ENCODE results near the gene TMEM150B.
A peak's percentile ranks its signal among the peaks of the same experiment; 100 is the strongest.

The TMEM150B gene

DNA sequence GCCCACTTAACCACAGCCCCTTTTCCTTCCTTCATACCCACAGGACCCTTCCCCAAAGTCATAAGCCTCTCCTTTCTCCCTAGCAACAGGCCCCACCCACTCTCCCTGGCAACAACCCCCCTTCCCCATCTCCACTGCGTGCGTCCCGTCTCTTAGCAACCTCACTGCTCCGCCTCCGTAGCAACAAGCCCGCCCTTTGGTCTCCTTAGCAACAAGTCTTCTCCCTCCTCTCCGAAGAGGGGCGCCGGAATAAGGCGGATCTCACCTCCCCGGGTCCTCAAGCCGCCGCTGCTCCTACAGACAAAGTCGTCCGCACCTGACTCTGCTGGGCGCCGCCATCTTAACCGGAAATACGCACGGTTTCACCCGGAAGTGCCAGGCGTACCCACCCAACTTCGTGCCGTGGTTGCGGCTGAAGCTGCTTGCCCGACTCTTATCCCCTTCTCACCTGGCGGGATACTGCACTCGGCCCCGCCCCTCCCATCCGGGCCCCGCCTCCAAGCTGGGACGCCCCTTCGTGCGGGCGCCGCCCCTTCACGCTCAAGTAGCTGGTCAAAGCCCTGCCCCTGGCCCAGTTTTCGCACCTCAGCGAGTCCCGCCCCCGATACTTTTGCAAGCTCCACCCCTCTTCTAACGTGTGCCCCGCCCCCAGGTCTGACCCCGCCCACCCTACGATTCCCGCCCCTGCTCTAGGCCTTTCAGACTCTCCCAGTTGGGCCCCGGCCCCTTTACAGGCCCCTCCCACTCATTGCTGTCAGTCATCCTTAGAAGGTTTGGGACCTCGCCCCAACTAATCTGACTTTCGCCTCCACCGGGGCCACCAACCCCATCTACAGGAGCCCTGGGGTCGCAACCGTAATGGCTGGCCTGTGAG is 45.1 kb downstream of the TMEM150B start, which contains the start of gene HSPBP1:
Gene HSPBP1 (minus strand): TSS at position 341 of the 874 bp plus-strand sequence. CDS start 502 bp downstream, outside the sequence.
- DNase-seq (peak; percentile 95 to 98 (median 97)), ATAC-seq (replicated peaks) (peak; percentile 79)
- Mint-ChIP-seq H3K27me3 (no peaks in the 10 kb centered on the region), H3K36me3 (ENCODE audit: insufficient read depth) (peaks cover 30% of the 10 kb centered on the region), H3K4me1 (ENCODE audit: low read depth in 2 of 2) (peaks cover 34 to 42% of the 10 kb centered on the region in 2 donors), H3K27ac (peak within 1 kb of the TSS; percentile 96 to 99), H3K4me3 (peak within 1 kb of the TSS; percentile 92 to 97), H3K9me3 (no peaks in the 10 kb centered on the region)

DNA sequence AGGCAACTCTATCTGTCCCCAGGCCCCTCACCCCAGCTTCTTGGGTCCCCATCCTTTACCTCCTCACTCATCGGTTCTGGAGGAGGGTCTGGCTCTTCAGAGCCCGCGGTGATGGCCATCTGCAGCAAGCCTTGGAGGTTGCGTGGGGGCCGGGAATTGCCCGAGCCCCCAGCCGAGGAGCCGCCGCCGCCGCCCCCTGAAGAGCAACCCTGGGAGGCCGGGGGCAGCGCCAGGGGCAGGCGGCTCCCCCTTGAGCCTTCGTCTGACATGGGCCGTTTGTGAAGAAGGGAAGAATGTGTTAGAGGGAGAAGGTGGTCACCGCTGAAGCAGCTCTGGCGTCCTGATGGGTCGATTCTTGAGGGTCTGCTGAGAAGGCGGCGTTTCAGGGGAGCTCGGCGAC is 45.8 kb downstream of the TMEM150B start:
- Mint-ChIP-seq H3K27me3 (no peaks in the 10 kb centered on the region), H3K4me3 (peak overlapping the region; percentile 92 to 97), H3K9me3 (no peaks in the 10 kb centered on the region), H3K36me3 (ENCODE audit: insufficient read depth) (peaks cover 30% of the 10 kb centered on the region), H3K4me1 (ENCODE audit: low read depth in 2 of 2) (peaks cover 34 to 42% of the 10 kb centered on the region in 2 donors), H3K27ac (peak overlapping the region; percentile 96 to 99)
- ATAC-seq (replicated peaks) (no peak), DNase-seq (no peak)

- H3K27me3 Mint-ChIP-seq, result no peaks in the 10 kb centered on the region
- peaks cover 30% of the 10 kb centered on the region for H3K36me3 Mint-ChIP-seq (ENCODE audit: insufficient read depth)
- H3K4me1 Mint-ChIP-seq (ENCODE audit: low read depth in 2 of 2), result peaks cover 35 to 40% of the 10 kb centered on the region in 2 donors
- H3K9me3 Mint-ChIP-seq, result no peaks in the 10 kb centered on the region
- H3K4me3 Mint-ChIP-seq, result peak overlapping the region; percentile 92 to 97
- ATAC-seq (replicated peaks) (no peak), DNase-seq (no peak)
- peak overlapping the region; percentile 96 to 99 for H3K27ac Mint-ChIP-seq
Measured at GRCh38 chr19:55278391-55279135, 46.6 kb downstream of the TMEM150B start.

GRCh38 chr19:55277494-55277893 is 47.6 kb downstream of the TMEM150B start:
- no peak for ATAC-seq (replicated peaks)
- H3K27me3 Mint-ChIP-seq, result no peaks in the 10 kb centered on the region
- H3K4me1 Mint-ChIP-seq (ENCODE audit: low read depth in 2 of 2), result peaks cover 29 to 32% of the 10 kb centered on the region in 2 donors
- peaks cover 33% of the 10 kb centered on the region for H3K36me3 Mint-ChIP-seq (ENCODE audit: insufficient read depth)
- DNase-seq, result no peak
- H3K9me3 Mint-ChIP-seq, result no peaks in the 10 kb centered on the region
- peak overlapping the region; percentile 94 to 95 for H3K27ac Mint-ChIP-seq
- peak overlapping the region; percentile 76 to 78 for H3K4me3 Mint-ChIP-seq

DNA sequence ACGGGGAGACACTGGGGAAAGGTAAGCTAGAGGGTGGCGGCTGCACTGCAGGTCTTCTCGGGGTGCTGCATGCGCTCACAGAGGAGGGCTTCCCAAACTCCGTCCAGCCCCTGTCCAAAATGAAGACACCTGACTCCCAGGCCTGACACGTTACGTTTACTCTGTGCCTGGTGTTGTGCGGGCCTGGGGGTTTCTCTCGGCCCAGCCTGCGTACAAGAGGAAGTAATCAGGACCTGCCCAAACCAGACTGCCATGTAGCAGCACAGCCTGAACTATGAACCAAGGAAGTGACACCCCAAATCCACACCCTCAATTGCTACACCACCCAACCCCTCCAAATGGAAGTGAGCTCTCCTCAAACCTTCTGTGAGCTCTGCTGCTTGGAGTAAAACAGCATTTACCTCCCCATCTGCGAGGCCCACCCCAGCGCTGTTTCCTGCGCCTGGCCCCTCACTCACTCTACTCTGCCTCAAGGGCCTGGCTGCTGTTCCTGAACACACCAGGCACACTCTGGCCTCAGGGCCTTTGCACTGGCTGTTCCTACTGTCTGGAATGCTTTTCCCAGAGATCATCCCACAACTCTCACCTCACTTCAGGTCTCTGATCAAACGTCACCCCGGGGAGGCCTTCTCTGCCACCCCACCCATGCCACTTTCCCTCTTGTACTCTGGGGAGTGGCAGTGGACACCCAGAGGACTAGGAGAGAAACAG is 48.3 kb downstream of the TMEM150B start:
- Mint-ChIP-seq H3K9me3 (no peaks in the 10 kb centered on the region), H3K27ac (peak overlapping the region; percentile 94 to 95), H3K4me3 (peak overlapping the region; percentile 76 to 78), H3K36me3 (ENCODE audit: insufficient read depth) (peaks cover 34% of the 10 kb centered on the region), H3K27me3 (no peaks in the 10 kb centered on the region), H3K4me1 (ENCODE audit: low read depth in 2 of 2) (peaks cover 30 to 32% of the 10 kb centered on the region in 2 donors)
- DNase-seq (peak in 1 of 3 experiments; percentile 33), ATAC-seq (replicated peaks) (peak; percentile 14)

GRCh38 chr19:55275851-55276719 is 49.1 kb downstream of the TMEM150B start:
- DNase-seq (peak in 1 of 3 experiments; percentile 39), ATAC-seq (replicated peaks) (peak; percentile 47)
- Mint-ChIP-seq H3K4me3 (peak overlapping the region; percentile 76 to 78), H3K4me1 (ENCODE audit: low read depth in 2 of 2) (peaks cover 29 to 32% of the 10 kb centered on the region in 2 donors), H3K9me3 (no peaks in the 10 kb centered on the region), H3K27me3 (no peaks in the 10 kb centered on the region), H3K36me3 (ENCODE audit: insufficient read depth) (peaks cover 41% of the 10 kb centered on the region), H3K27ac (peak overlapping the region; percentile 94 to 95)

DNA sequence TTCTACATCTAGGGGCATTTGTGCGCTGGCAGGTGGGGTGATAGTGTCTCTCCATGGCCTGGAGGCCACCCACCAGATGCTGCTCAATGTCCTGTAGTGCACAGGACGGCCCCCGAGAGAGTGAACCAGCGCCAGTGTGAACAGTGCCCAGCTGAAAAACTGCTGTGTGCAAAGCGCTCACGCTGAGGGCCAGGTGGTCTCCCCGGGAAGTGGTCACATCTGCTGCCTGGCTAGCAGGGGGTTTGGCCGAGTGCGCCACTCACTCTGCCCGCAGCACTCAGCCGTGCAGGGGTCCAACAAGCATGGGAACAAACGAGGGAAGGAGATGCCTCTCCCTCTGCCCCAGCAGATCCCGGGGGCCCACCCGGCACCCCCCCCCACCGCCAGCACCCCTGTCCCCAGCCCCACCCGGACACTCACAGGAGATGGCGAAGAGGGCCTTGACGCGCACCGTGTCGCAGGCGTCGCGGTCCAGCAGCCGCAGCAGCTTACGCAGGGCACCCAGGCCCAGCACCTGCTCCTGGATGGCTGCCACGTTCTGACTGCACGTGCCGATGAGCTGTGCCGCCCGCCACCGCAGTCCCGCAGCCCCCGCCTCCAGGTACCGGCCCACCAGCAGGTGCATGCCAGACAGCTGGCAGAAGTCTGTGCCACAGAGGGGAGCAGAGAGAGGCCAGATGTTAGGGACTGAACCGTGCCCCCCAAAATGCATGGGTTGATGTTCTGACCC is 51.0 kb downstream of the TMEM150B start:
- H3K27me3 Mint-ChIP-seq, result no peaks in the 10 kb centered on the region
- peaks cover 16 to 19% of the 10 kb centered on the region in 2 donors for H3K4me1 Mint-ChIP-seq (ENCODE audit: low read depth in 2 of 2)
- H3K27ac Mint-ChIP-seq, result no peak overlapping the region
- no peak for DNase-seq
- ATAC-seq (replicated peaks), result no peak
- H3K4me3 Mint-ChIP-seq, result no peak overlapping the region
- H3K36me3 Mint-ChIP-seq (ENCODE audit: insufficient read depth), result peaks cover 35% of the 10 kb centered on the region
- no peaks in the 10 kb centered on the region for H3K9me3 Mint-ChIP-seq

GRCh38 chr19:55272142-55272541 is 53.0 kb downstream of the TMEM150B start:
- Mint-ChIP-seq H3K4me1 (ENCODE audit: low read depth in 2 of 2) (peaks cover 11 to 13% of the 10 kb centered on the region in 2 donors), H3K4me3 (no peak overlapping the region), H3K27ac (no peak overlapping the region), H3K36me3 (ENCODE audit: insufficient read depth) (peaks cover 39% of the 10 kb centered on the region), H3K27me3 (no peaks in the 10 kb centered on the region), H3K9me3 (no peaks in the 10 kb centered on the region)
- DNase-seq (no peak), ATAC-seq (replicated peaks) (no peak)

DNA sequence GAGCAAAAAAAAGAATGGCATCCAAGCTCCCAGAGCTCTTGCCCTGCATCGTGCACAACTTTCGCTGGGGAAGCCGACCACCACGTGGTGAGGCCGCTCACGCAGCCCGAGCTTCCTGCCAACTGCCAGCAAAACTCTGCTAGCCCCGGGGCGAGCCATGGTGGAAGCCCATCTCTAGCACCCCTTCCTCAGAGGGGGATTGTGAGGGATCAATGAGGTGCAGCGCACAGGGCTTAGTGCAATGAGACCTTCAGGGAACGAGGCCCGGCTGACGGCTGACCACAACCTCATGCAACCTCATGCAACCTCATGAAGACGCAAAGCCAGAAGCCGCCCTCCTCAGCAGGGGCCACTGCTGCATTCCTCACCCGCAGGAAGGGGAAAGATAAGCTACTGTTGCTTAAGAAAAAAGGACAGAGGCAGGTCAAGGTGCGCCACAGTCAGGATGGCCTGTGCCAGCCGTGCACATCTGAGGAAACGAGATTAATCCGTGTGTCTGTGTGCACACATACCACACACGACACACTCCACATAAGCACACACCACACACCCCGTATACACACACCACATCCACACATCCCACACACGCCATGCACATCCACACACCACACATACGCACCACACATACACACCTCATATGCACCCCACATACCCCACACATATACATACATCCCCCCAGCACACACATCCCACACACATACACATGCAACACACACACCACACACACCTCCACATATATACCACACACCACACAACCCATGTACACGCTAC is 54.8 kb downstream of the TMEM150B start:
- peaks cover 32% of the 10 kb centered on the region for H3K36me3 Mint-ChIP-seq (ENCODE audit: insufficient read depth)
- H3K4me1 Mint-ChIP-seq (ENCODE audit: low read depth in 2 of 2), result peaks cover 9% of the 10 kb centered on the region in 2 donors
- H3K4me3 Mint-ChIP-seq, result no peak overlapping the region
- H3K27me3 Mint-ChIP-seq, result no peaks in the 10 kb centered on the region
- DNase-seq (no peak), ATAC-seq (replicated peaks) (no peak)
- H3K27ac Mint-ChIP-seq, result no peak overlapping the region
- peaks cover 6 to 8% of the 10 kb centered on the region in 2 donors for H3K9me3 Mint-ChIP-seq

GRCh38 chr19:55269299-55269698 is 55.8 kb downstream of the TMEM150B start:
- no peak for ATAC-seq (replicated peaks)
- DNase-seq, result no peak
- Mint-ChIP-seq H3K9me3 (peaks cover 6 to 8% of the 10 kb centered on the region in 2 donors), H3K27ac (no peak overlapping the region), H3K4me1 (ENCODE audit: low read depth in 2 of 2) (peaks cover 9% of the 10 kb centered on the region in 2 donors), H3K36me3 (ENCODE audit: insufficient read depth) (peaks cover 37% of the 10 kb centered on the region), H3K4me3 (no peak overlapping the region), H3K27me3 (no peaks in the 10 kb centered on the region)

DNA sequence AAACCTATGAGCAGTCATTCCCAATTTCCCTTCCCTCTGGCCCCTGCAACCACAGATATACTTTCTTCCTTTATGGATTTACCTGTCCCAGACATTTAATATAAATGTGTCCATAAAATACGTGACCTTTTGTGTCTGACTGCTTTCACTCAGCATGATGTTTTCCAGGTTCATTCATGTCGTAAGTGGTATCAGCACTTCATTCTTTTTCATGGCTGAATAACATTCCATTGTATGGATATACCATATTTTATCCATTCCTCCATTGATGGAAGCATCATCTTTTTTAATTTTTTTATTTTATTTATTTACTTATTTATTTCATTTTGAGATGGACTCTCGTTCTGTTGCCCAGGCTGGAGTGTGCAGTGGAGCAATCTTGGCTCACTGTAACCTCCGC is 58.3 kb downstream of the TMEM150B start:
- peaks cover 6 to 8% of the 10 kb centered on the region in 2 donors for H3K9me3 Mint-ChIP-seq
- DNase-seq (no peak), ATAC-seq (replicated peaks) (no peak)
- peak overlapping the region; percentile 2 to 77 for H3K27ac Mint-ChIP-seq
- H3K36me3 Mint-ChIP-seq (ENCODE audit: insufficient read depth), result peaks cover 30% of the 10 kb centered on the region
- H3K27me3 Mint-ChIP-seq, result no peaks in the 10 kb centered on the region
- peak overlapping the region in 1 of 2 donors; percentile 4 for H3K4me3 Mint-ChIP-seq
- peaks cover 6 to 9% of the 10 kb centered on the region in 2 donors for H3K4me1 Mint-ChIP-seq (ENCODE audit: low read depth in 2 of 2)
